Lower leg skin (tissue), 4 donors: ENCODE measurements around the gene ANKUB1. TPM values are rescaled to one million over a fixed set of nuclear protein-coding genes. Genes with fewer than 3 reads are reported as not detected.
"Not testable (repeated sequence)": the region's sequence is repeated elsewhere in the genome, so short reads cannot be mapped to it uniquely, and the experiment has no call there.

Experiments used
- DNase-seq, 2 donors: peaks; one replicate each; pipeline ENCODE4 v3.0.0-alpha.2; 2019; ENCODE audit warnings: low spot score in 2 of 2
- H3K4me3 ChIP-seq: fragments of 200-600 bp; sonication (generic); 2 replicates; pipeline ENCODE4 v1.5.1; 2017; ENCODE audit warnings: mild to moderate bottlenecking, low read depth; ENCODE audit not compliant: poor library complexity, severe bottlenecking
- POLR2A ChIP-seq, 2 donors: fragments of 450-650 bp; IDR thresholded peaks; one replicate each; pipeline ENCODE4 v1.6.1; 2016 to 2017; ENCODE audit warnings: antibody characterized with exemption in 2 of 2, mild to moderate bottlenecking in 1 of 2, moderate library complexity in 1 of 2
- WGBS, 2 donors: methylation state at CpG; one replicate each; pipeline ENCODE4 v1.1.5; 2018; 5-methylcytosine and 5-hydroxymethylcytosine counted together
- intact Hi-C: fragments of 100-400 bp; cut with DNase I; formaldehyde crosslinking; loops from one replicate; pipeline ENCODE4 v1.15.0; 2023; ENCODE audit warnings: low total_unique reads
- total RNA-seq, 4 donors: library from RNA; depleted of rRNA; stranded (reverse); fragments of >200 nt; gene quantifications; one replicate each; pipeline ENCODE4 v1.1.0, GENCODE V29; 2016
- TF ChIP-seq, protein P1 (sequence below), 3 donors: fragments of 450-650 bp; IDR thresholded peaks; one replicate each; pipeline ENCODE4 v1.5.1; 2016; ENCODE audit warnings: antibody characterized with exemption in 3 of 3, mild to moderate bottlenecking in 3 of 3, moderate library complexity in 2 of 3

The ANKUB1 gene
- total RNA-seq, 4 donors from 2014 or later: not detected

DNA sequence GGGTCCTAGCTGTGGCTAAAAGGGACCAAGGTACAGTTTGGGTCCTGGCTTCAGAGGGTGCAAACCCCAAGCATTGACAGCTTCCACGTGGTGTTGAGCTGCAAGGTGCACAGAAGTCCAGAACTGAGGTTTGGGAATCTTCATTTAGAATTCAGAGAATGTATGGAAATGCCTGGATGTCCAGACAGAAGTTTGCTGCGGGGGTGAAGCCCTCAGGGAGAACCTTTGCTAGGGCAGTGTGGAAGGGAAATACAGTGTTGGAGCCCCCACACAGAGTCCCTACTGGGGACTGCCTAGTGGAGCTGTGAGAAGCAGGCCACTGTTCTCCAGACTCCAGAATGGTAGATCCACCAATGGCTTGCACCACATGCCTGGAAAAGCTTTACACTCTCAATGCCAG lies 38.5 kb upstream of the ANKUB1 start:
- no peak for DNase-seq
- no peak overlapping the region for H3K4me3 ChIP-seq
- TF ChIP-seq, protein P1, sequence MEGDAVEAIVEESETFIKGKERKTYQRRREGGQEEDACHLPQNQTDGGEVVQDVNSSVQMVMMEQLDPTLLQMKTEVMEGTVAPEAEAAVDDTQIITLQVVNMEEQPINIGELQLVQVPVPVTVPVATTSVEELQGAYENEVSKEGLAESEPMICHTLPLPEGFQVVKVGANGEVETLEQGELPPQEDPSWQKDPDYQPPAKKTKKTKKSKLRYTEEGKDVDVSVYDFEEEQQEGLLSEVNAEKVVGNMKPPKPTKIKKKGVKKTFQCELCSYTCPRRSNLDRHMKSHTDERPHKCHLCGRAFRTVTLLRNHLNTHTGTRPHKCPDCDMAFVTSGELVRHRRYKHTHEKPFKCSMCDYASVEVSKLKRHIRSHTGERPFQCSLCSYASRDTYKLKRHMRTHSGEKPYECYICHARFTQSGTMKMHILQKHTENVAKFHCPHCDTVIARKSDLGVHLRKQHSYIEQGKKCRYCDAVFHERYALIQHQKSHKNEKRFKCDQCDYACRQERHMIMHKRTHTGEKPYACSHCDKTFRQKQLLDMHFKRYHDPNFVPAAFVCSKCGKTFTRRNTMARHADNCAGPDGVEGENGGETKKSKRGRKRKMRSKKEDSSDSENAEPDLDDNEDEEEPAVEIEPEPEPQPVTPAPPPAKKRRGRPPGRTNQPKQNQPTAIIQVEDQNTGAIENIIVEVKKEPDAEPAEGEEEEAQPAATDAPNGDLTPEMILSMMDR (IDR thresholded peaks at IDR 0.05): no peak
- no peak for TF ChIP-seq POLR2A (IDR thresholded peaks at IDR 0.05)
- intact Hi-C loops: no loop called here
- WGBS, 2 donors: 89% methylated on average over 2 of the region's 2 CpGs

DNA sequence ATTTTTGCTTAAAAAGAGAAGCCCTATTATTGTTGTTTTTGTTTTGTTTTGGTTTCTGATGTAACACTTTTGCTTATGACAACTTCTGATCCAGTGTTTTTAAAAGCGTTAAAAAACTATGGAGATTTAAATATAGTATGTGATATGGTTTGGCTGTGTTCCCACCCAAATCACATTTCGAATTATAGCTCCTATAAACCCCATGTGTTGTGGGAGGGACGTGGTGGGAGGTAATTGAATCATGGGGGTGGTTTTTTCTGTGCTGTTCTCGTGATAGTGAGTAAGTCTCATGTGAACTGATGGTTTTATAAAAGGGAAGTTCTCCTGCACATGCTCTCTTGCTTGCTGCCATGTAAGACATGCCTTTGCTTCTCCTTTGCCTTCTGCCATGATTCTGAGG lies 37.3 kb upstream of the ANKUB1 start:
- H3K4me3 ChIP-seq, DNase-seq, intact Hi-C loops: not testable (repeated sequence)
- WGBS, 2 donors: 91 to 92% methylated on average over 4 of the region's 4 CpGs

DNA sequence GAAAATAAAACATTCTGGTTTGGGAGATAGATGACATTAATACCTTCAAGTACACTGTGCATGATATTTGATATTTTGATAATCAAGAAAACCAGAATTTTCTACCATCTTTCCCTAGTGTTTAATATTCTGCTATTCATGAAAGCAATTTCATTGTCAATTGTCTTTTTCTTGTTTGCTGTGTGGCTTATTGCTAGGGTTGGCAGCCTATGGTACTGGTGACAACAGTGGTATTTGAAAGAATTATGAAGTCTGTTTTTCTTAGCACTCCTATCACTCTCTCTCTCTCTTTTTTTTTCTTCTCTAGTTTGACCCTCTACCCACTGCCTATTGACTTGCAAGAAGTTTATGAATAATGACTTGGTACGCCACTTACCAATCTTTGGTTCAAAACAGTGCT lies 36.0 kb upstream of the ANKUB1 start:
- no peak overlapping the region for H3K4me3 ChIP-seq
- TF ChIP-seq, protein P1 (IDR thresholded peaks at IDR 0.05): no peak
- no peak for TF ChIP-seq POLR2A (IDR thresholded peaks at IDR 0.05)
- WGBS, 2 donors: 92 to 96% methylated on average over 1 of the region's 1 CpG
- intact Hi-C loops: no loop called here
- no peak for DNase-seq

DNA sequence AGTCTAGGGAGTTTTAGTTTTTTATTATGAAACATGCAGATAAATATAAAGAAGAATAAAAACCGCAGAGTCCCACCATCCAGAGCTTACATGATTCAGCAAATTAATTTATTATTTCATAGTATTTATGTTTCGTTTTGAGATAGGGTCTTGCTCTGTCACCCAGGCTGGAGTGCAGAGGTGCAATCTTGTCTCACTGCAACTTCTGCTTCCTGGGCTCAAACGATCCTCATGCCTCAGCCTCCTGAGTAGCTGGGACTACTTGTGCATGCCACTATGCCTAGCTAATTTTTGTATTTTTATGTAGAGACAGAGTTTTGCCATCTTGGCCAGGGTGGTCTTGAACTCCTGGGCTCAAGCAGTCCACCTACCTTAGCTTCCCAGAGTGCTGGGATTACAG lies 34.3 kb upstream of the ANKUB1 start:
- TF ChIP-seq POLR2A (IDR thresholded peaks at IDR 0.05): no peak
- TF ChIP-seq, protein P1 (IDR thresholded peaks at IDR 0.05): no peak
- intact Hi-C loops: no loop called here
- DNase-seq: no peak
- 72 to 87% methylated on average over 3 of the region's 3 CpGs for WGBS, 2 donors
- H3K4me3 ChIP-seq: no peak overlapping the region

DNA sequence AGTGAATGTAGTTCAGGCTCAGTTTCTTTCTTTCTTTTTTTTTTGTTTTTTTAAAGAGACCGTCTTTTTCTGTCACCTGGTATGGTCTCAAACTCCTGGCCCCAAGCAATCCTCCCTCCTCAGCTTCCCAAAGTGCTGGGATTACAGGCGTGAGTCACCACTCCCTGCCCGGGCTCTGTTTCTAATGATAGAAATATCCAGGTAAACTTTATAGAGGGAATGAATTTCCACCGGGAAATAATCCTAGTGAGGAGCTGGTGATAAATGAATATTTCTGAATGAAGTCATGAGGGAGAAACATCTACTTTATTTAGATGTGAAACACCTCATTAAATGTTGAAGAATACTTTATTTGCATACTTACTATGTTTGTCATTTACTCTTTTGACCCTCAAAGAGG lies 27.8 kb upstream of the ANKUB1 start:
- intact Hi-C loops: no loop called here
- no peak for TF ChIP-seq POLR2A (IDR thresholded peaks at IDR 0.05)
- TF ChIP-seq, protein P1 (IDR thresholded peaks at IDR 0.05): no peak
- no peak overlapping the region for H3K4me3 ChIP-seq
- WGBS, 2 donors: 64 to 78% methylated on average over 4 of the region's 4 CpGs
- DNase-seq: no peak

DNA sequence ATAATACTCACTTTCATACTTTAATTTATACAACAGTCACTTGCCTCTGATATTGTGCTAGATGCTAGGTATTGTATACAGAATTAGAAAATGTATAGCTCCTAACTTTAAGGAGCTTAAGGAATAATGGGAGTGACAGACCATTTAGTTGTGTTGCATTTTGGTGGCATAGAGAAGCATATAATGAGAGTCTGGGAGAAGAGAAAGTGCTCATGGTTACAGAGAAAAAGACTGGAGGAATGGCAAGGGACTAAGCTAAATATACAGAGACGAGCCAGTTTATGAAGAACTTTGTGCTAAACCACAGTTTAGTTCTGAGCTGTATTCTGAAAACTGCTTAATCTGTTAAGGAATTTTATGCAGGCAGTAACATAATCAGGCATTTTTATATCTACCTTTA lies 27.1 kb upstream of the ANKUB1 start:
- H3K4me3 ChIP-seq: no peak overlapping the region
- DNase-seq: no peak
- intact Hi-C loops: no loop called here
- WGBS, 2 donors: 81 to 84% methylated on average over 1 of the region's 1 CpG
- no peak for TF ChIP-seq POLR2A (IDR thresholded peaks at IDR 0.05)
- TF ChIP-seq, protein P1 (IDR thresholded peaks at IDR 0.05): no peak
